Measurements from ENCODE around the gene INSIG1. TPM values are rescaled to one million over a fixed set of nuclear protein-coding genes. Genes with fewer than 3 reads are reported as not detected.

Gene INSIG1
- polyA plus RNA-seq, 5 donors, result 12.9 to 26.6 (median 20.0) TPM

Other genes with a start within 250 kb of the INSIG1 start
- gene HTR5A, start 227.6 kb upstream of the INSIG1 start, polyA plus RNA-seq (ENCODE audit: insufficient read depth in 1 of 5, insufficient read length in 5 of 5, low replicate concordance in 1 of 5), result not detected
- gene EN2, start 160.3 kb downstream of the INSIG1 start, polyA plus RNA-seq (ENCODE audit: insufficient read depth in 1 of 5, insufficient read length in 5 of 5, low replicate concordance in 1 of 5), result not detected
- gene CNPY1, start 248.7 kb downstream of the INSIG1 start, polyA plus RNA-seq (ENCODE audit: insufficient read depth in 1 of 5, insufficient read length in 5 of 5, low replicate concordance in 1 of 5), result not detected